ENCODE data around the gene RNU6-9.

- TF ChIP-seq, protein P1, sequence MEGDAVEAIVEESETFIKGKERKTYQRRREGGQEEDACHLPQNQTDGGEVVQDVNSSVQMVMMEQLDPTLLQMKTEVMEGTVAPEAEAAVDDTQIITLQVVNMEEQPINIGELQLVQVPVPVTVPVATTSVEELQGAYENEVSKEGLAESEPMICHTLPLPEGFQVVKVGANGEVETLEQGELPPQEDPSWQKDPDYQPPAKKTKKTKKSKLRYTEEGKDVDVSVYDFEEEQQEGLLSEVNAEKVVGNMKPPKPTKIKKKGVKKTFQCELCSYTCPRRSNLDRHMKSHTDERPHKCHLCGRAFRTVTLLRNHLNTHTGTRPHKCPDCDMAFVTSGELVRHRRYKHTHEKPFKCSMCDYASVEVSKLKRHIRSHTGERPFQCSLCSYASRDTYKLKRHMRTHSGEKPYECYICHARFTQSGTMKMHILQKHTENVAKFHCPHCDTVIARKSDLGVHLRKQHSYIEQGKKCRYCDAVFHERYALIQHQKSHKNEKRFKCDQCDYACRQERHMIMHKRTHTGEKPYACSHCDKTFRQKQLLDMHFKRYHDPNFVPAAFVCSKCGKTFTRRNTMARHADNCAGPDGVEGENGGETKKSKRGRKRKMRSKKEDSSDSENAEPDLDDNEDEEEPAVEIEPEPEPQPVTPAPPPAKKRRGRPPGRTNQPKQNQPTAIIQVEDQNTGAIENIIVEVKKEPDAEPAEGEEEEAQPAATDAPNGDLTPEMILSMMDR (IDR thresholded peaks at IDR 0.05) = no peak
- no peak for TF ChIP-seq POLR2A (IDR thresholded peaks at IDR 0.05)
Observed at GRCh38 chr19:907183-907853, 14.0 kb downstream of the RNU6-9 start.
